K562 (cell line): ENCODE measurements around the gene DEFB114. TPM values are rescaled to one million over a fixed set of nuclear protein-coding genes. Genes with fewer than 3 reads are reported as not detected.

ENCODE experiments used
- ATAC-seq: fragments of 200-7000 bp; cut with Tn5 transposase; 3 replicates; pipeline ENCODE4 v1.9.1; 2020; ENCODE audit warnings: moderate library complexity
- BruUV-seq: library from RNA; stranded (reverse); fragments of 400-500 nt; replicated peaks from 2 replicates; lab custom pipeline; 2021; lab: Mats Ljungman, UMichigan
- CTCF ChIA-PET: fragments of 300-600 bp; formaldehyde crosslinking; extraction: SDS; loops from one replicate; lab custom pipeline; 2021; ENCODE audit warnings: low intra/inter-chr PET ratio; lab: Yijun Ruan, JAX
- POLR2A ChIA-PET: fragments of 300-600, 350-650 bp; sonication (Branson Sonifier 250); formaldehyde crosslinking; extraction: SDS; loops from one replicate; lab custom pipeline; 2021; ENCODE audit warnings: antibody characterized with exemption, inconsistent platforms; lab: Yijun Ruan, JAX
- DNase-seq, 4 experiments: peaks; one replicate each; pipeline versions ENCODE4 v3.0.0 to v3.0.0-alpha.2; 2011 to 2018; ENCODE audit warnings: low spot score in 3 of 4, mixed read lengths in 3 of 4; ENCODE audit errors: extremely low read depth in 1 of 4
- FAIRE-seq: peaks from 2 replicates; lab custom pipeline; 2011; peaks lifted over from hg19 to GRCh38; lab: Jason Lieb, UNC
- H2AFZ ChIP-seq: 2 replicates; pipeline ENCODE4 v1.6.0; 2011; ENCODE audit warnings: low read depth, low read length, control low read depth, inconsistent platforms
- H3K27ac ChIP-seq: fragments of 200-600 bp; 3 replicates; pipeline ENCODE4 v1.8.0; 2011; ENCODE audit warnings: low read depth, mild to moderate bottlenecking, control low read depth, inconsistent platforms, low read length, moderate library complexity, mixed read lengths; ENCODE audit errors: extremely low read depth
- H3K27me3 ChIP-seq, 2 experiments: fragments of 300-600 bp in 1 of 2; 2 replicates in 1 of 2; 3 replicates in 1 of 2; pipeline versions ENCODE4 v1.6.0 to v1.8.0; 2011; ENCODE audit warnings: inconsistent platforms in 2 of 2, low read length in 2 of 2, mild to moderate bottlenecking in 1 of 2, mixed read lengths in 1 of 2, moderate library complexity in 1 of 2; ENCODE audit not compliant: control insufficient read depth in 2 of 2, insufficient read depth in 2 of 2
- H3K36me3 ChIP-seq: fragments of 300-600 bp; 3 replicates; pipeline ENCODE4 v1.8.0; 2011; ENCODE audit warnings: mild to moderate bottlenecking, low read length, inconsistent platforms; ENCODE audit not compliant: control insufficient read depth, insufficient read depth
- H3K4me1 ChIP-seq, 2 experiments: fragments of 200-600 bp in 1 of 2; replicated peaks in 1 of 2; 2 replicates in 1 of 2; 3 replicates in 1 of 2; pipeline versions ENCODE4 v1.5.1 to v1.8.0; 2011; ENCODE audit warnings: inconsistent platforms in 2 of 2, low read length in 2 of 2, mild to moderate bottlenecking in 1 of 2, mixed read lengths in 1 of 2, moderate library complexity in 1 of 2; ENCODE audit not compliant: control insufficient read depth in 2 of 2, insufficient read depth in 2 of 2
- H3K4me2 ChIP-seq: 2 replicates; pipeline ENCODE4 v1.6.1; 2011; ENCODE audit warnings: low read length, control low read depth, inconsistent platforms, mixed read lengths; ENCODE audit not compliant: insufficient read depth
- H3K4me3 ChIP-seq: fragments of 200-600 bp; sonication (generic), shearing (Covaris generic); 2 replicates; pipeline ENCODE4 v1.5.1; 2016; ENCODE audit warnings: control low read depth, inconsistent platforms
- H3K79me2 ChIP-seq: fragments of 200-600 bp; 3 replicates; pipeline ENCODE4 v1.8.0; 2011; ENCODE audit warnings: low read length, inconsistent platforms; ENCODE audit not compliant: control insufficient read depth, insufficient read depth
- H3K9ac ChIP-seq, 2 experiments: 2 replicates each; pipeline versions ENCODE4 v1.6.0 to v1.6.1; 2011; ENCODE audit warnings: low read depth in 2 of 2, low read length in 2 of 2, control low read depth in 1 of 2, inconsistent platforms in 1 of 2, mild to moderate bottlenecking in 1 of 2, mixed read lengths in 1 of 2; ENCODE audit not compliant: insufficient read depth in 1 of 2
- H3K9me1 ChIP-seq: one replicate; pipeline ENCODE4 v1.6.0; 2011; ENCODE audit warnings: inconsistent platforms, mild to moderate bottlenecking, low read length, moderate library complexity; ENCODE audit not compliant: control insufficient read depth, insufficient read depth
- H3K9me3 ChIP-seq: replicated peaks from 2 replicates; pipeline ENCODE4 v1.5.1; 2011; ENCODE audit warnings: low read depth, low read length, inconsistent platforms; ENCODE audit not compliant: control insufficient read depth, insufficient read depth
- H4K20me1 ChIP-seq: replicated peaks from 2 replicates; pipeline ENCODE4 v1.6.1; 2011; ENCODE audit warnings: low read length, inconsistent platforms, mixed read lengths; ENCODE audit not compliant: control insufficient read depth, insufficient read depth
- PKNOX1 ChIP-seq: fragments of 450-650 bp; IDR thresholded peaks from 2 replicates; pipeline ENCODE4 v1.6.1; 2016
- SRF ChIP-seq, 2 experiments: fragments of 250-450, 450-650 bp in 1 of 2; sonication (Bioruptor Pico) in 1 of 2; sonication (generic) in 1 of 2; formaldehyde crosslinking; IDR thresholded peaks; 2 replicates each; pipeline versions ENCODE4 v1.5.0 to v1.5.1; 2020 to 2022; ENCODE audit warnings: mild to moderate bottlenecking in 1 of 2, missing genetic modification reagents in 1 of 2
- WGBS: fragments of 100-300 bp; shearing (Covaris generic); methylation state at CpG from one replicate; pipeline ENCODE4 v1.1.6; 2016; ENCODE audit warnings: low coverage, mixed read lengths; ENCODE audit not compliant: insufficient coverage; ENCODE audit errors: missing lambda C conversion rate; 5-methylcytosine and 5-hydroxymethylcytosine counted together
- in situ Hi-C: fragments of 300-500 bp; cut with MboI; formaldehyde crosslinking; loops from 4 replicates; pipeline ENCODE4 v1.15.0; 2018; ENCODE audit warnings: inconsistent platforms, mixed read lengths
- intact Hi-C: fragments of 100-400 bp; cut with micrococcal nuclease; formaldehyde crosslinking; loops from 2 replicates; pipeline ENCODE4 v1.14.2; 2022
- polyA plus RNA-seq, 8 experiments: library from polyadenylated mRNA; depleted of rRNA in 4 of 8; stranded (reverse) in 5 of 8; unstranded in 3 of 8; fragments of >200 nt; fragmentation: Nextera tagmentation in 2 of 8; fragmentation: Illumina TruSeq in 1 of 8; extraction: Ambion mirVana in 2 of 8; extraction: Trizol in 1 of 8; gene quantifications; 2 replicates each; pipeline versions ENCODE4 v1.2.1 to v1.2.3, GENCODE V29; 2011 to 2014; ENCODE audit warnings: inconsistent platforms in 1 of 8, missing spikeins in 1 of 8
- total RNA-seq, 7 experiments: library from RNA; depleted of rRNA in 6 of 7; stranded (reverse); fragments of >200 nt in 6 of 7; fragmentation: Illumina TruSeq in 2 of 7; extraction: Trizol in 2 of 7; gene quantifications; 2 replicates each; pipeline versions ENCODE4 v1.2.1 to v1.2.3, GENCODE V29; 2011 to 2021; ENCODE audit warnings: low replicate concordance in 1 of 7
- TF ChIP-seq, protein P1 (sequence below): fragments of 200-800 bp; sonication (Bioruptor generic); IDR thresholded peaks from 2 replicates; pipeline ENCODE4 v1.6.1; 2016; ENCODE audit warnings: missing genetic modification characterization, missing compliant biosample characterization

DEFB114 gene
- total and polyA plus RNA-seq, 9 of the 15 experiments (the other 6 are each of a cell fraction or from before 2014, with no cell fraction given): not detected

DNA sequence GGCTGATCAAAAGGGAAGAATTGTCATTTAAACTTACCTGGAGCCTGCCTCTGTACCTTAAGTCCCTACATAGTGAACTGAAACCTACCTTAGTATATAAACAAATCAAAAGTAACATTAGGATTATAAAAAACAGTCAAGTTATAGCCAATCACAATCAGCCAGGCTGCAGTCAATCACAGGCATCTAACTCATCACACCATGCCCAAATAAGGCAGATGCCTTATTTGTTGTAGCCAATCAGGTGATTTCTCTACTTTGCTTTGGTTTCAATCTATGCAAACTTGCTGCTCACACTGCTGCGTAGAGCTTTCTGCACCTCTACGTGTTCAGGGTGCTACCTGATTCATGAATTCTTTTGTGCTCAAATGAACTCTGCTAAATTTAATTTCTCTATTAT lies 23.8 kb upstream of the DEFB114 start:
- FAIRE-seq: no peak

More for the DNA sequence above, 23.8 kb upstream of the DEFB114 start:
- CTCF ChIA-PET: no interaction called here
- no peak overlapping the region for H2AFZ ChIP-seq
- no peaks in the 10 kb centered on the region for H3K4me1 ChIP-seq
- 0 out of 3 replicates have a peak, but pooled peaks have one; percentile 32 for ATAC-seq
- in situ Hi-C loops (no loop called here), intact Hi-C loops (no loop called here)
- no peaks in the 10 kb centered on the region for H3K9me1 ChIP-seq
- no peak overlapping the region for H3K27ac ChIP-seq
- no peak overlapping the region for H3K4me3 ChIP-seq
- no peak overlapping the region for H3K4me2 ChIP-seq
- POLR2A ChIA-PET: no interaction called here
- H3K9me3 ChIP-seq: no peaks in the 10 kb centered on the region
- no peak overlapping the region for H3K9ac ChIP-seq
- BruUV-seq: no TSS peak
- WGBS: 6% methylated on average over 2 of the region's 2 CpGs
- no peaks in the 10 kb centered on the region for H3K79me2 ChIP-seq
- TF ChIP-seq PKNOX1 (peak; percentile 74), SRF (CRISPR knock-in tag; IDR thresholded peaks at IDR 0.05) (peak in 1 of 2 experiments; percentile 93; a peak in 2 of 4 replicates)
- TF ChIP-seq, protein P1, sequence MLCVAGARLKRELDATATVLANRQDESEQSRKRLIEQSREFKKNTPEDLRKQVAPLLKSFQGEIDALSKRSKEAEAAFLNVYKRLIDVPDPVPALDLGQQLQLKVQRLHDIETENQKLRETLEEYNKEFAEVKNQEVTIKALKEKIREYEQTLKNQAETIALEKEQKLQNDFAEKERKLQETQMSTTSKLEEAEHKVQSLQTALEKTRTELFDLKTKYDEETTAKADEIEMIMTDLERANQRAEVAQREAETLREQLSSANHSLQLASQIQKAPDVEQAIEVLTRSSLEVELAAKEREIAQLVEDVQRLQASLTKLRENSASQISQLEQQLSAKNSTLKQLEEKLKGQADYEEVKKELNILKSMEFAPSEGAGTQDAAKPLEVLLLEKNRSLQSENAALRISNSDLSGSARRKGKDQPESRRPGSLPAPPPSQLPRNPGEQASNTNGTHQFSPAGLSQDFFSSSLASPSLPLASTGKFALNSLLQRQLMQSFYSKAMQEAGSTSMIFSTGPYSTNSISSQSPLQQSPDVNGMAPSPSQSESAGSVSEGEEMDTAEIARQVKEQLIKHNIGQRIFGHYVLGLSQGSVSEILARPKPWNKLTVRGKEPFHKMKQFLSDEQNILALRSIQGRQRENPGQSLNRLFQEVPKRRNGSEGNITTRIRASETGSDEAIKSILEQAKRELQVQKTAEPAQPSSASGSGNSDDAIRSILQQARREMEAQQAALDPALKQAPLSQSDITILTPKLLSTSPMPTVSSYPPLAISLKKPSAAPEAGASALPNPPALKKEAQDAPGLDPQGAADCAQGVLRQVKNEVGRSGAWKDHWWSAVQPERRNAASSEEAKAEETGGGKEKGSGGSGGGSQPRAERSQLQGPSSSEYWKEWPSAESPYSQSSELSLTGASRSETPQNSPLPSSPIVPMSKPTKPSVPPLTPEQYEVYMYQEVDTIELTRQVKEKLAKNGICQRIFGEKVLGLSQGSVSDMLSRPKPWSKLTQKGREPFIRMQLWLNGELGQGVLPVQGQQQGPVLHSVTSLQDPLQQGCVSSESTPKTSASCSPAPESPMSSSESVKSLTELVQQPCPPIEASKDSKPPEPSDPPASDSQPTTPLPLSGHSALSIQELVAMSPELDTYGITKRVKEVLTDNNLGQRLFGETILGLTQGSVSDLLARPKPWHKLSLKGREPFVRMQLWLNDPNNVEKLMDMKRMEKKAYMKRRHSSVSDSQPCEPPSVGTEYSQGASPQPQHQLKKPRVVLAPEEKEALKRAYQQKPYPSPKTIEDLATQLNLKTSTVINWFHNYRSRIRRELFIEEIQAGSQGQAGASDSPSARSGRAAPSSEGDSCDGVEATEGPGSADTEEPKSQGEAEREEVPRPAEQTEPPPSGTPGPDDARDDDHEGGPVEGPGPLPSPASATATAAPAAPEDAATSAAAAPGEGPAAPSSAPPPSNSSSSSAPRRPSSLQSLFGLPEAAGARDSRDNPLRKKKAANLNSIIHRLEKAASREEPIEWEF: no peak
- TF ChIP-seq, all 486 proteins: peak for 2
- no peaks in the 10 kb centered on the region for H4K20me1 ChIP-seq
- no peaks in the 10 kb centered on the region for H3K36me3 ChIP-seq
- DNase-seq: no peak
- H3K27me3 ChIP-seq: no peaks in the 10 kb centered on the region
